DND-41 (cell line): ENCODE measurements around the gene SH2D3C.

Experiments
- CTCF ChIP-seq: IDR thresholded peaks from 2 replicates; pipeline ENCODE4 v1.5.1; 2012; ENCODE audit warnings: borderline replicate concordance, low read length, moderate library complexity, mild to moderate bottlenecking; ENCODE audit not compliant: poor library complexity, severe bottlenecking; ENCODE audit errors: extremely low read depth
- EZH2 ChIP-seq: IDR thresholded peaks from 3 replicates; pipeline ENCODE4 v1.6.1; 2012; ENCODE audit warnings: borderline replicate concordance, low read depth, mild to moderate bottlenecking, moderate library complexity, low read length, inconsistent platforms; ENCODE audit not compliant: severe bottlenecking

- TF ChIP-seq CTCF (no peak), EZH2 (no peak)
These were observed 86.4 kb downstream of the SH2D3C start for GRCh38 chr9:127692071-127692470.
